GM12875 (cell line): ENCODE results near the gene CLPSL2.
A peak's percentile ranks its signal among the peaks of the same experiment; 100 is the strongest.

Experiments
- H3K4me3 ChIP-seq: one replicate; pipeline ENCODE4 v1.5.1; 2011; ENCODE audit warnings: low read depth, low read length, control low read depth
- CTCF ChIP-seq: IDR thresholded peaks from 2 replicates; pipeline ENCODE4 v1.5.1; 2011; ENCODE audit warnings: low read depth, mild to moderate bottlenecking, control low read depth, inconsistent platforms, low read length, moderate library complexity, borderline replicate concordance; ENCODE audit not compliant: insufficient read depth

The CLPSL2 gene

GRCh38 chr6:35750557-35750956 lies 25.8 kb upstream of the CLPSL2 start:
- no peak overlapping the region for H3K4me3 ChIP-seq
- TF ChIP-seq CTCF, result no peak

GRCh38 chr6:35751594-35751993 lies 24.8 kb upstream of the CLPSL2 start:
- TF ChIP-seq CTCF, result no peak
- no peak overlapping the region for H3K4me3 ChIP-seq

DNA sequence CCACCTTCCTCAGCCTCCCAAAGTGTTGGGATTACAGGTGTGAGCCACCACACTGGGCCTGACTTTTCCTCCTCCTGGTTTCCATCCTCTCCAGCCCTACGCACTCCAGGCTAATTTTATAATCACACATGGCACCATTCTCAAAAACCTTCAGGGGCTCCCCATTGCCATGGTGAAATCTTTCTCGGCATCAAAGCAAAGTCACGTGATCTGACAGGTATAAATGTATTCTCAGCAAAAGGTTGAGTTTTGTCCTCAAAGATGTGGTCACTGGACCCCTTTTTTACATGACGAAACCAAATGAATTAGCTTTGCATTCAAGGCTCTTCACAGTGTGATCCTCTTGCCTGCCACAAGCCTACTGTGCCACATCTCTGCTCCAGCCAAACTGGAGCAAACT lies 24.1 kb upstream of the CLPSL2 start:
- H3K4me3 ChIP-seq, result no peak overlapping the region
- TF ChIP-seq CTCF, result no peak

- TF ChIP-seq CTCF, result no peak
- no peak overlapping the region for H3K4me3 ChIP-seq
Observed at GRCh38 chr6:35754452-35755277, 21.7 kb upstream of the CLPSL2 start.

GRCh38 chr6:35755278-35755924 lies 21.0 kb upstream of the CLPSL2 start:
- TF ChIP-seq CTCF, result no peak

DNA sequence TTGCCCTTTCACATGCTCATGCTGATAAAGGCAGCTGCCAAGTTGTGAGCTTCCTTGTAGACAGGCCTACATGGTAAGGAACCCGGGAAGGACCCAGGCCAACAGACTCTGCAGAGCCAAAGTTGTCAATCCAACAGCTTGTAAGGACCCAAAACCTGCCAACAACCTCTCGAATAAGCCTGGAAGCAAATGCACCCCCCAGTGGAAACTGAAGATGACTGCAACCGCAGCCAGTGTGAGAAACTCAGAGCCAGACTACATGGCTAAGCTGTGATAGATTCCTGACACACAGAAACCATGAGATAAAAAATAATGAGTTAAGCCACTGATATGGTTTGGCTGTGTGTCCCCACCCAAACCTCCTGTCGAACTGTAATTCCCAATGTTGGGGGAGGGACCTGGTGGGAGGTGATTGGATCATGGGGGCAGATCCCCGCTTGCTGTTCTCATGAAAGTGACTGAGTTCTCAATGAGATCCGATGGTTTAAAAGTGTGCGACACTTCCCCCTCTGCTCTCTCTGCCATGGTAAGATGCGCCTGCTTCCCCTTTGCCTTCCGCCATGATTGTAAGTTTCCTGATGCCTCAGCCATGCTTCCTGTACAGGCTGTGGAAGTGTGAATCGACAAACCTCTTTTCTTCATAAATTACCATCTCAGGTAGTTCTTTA lies 18.8 kb upstream of the CLPSL2 start:
- no peak overlapping the region for H3K4me3 ChIP-seq
- TF ChIP-seq CTCF, result peak; percentile 58

More at GRCh38 chr6:35755278-35755924, 21.0 kb upstream of the CLPSL2 start:
- no peak overlapping the region for H3K4me3 ChIP-seq

DNA sequence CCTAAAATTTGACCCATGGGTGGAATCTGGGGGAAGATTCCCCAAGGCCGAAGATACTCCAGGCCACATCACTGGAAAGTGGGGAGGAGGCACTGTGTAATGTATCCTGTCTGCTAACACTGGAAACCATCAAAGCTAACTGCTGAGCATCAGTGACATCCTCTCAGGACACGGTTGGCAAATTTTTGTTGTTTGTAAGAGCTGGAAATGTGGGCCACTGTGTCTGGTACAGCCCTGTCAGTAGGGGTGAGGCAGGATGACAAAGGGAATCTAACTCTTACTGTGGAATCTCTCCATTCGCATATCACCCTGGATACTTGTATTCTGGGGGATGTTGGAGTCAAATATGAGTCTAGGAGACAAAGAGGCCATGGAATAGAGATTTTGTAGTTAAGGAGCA lies 17.0 kb upstream of the CLPSL2 start:
- TF ChIP-seq CTCF, result no peak
- no peak overlapping the region for H3K4me3 ChIP-seq
